ENCODE results near the gene ARFRP1.

The ARFRP1 gene

DNA sequence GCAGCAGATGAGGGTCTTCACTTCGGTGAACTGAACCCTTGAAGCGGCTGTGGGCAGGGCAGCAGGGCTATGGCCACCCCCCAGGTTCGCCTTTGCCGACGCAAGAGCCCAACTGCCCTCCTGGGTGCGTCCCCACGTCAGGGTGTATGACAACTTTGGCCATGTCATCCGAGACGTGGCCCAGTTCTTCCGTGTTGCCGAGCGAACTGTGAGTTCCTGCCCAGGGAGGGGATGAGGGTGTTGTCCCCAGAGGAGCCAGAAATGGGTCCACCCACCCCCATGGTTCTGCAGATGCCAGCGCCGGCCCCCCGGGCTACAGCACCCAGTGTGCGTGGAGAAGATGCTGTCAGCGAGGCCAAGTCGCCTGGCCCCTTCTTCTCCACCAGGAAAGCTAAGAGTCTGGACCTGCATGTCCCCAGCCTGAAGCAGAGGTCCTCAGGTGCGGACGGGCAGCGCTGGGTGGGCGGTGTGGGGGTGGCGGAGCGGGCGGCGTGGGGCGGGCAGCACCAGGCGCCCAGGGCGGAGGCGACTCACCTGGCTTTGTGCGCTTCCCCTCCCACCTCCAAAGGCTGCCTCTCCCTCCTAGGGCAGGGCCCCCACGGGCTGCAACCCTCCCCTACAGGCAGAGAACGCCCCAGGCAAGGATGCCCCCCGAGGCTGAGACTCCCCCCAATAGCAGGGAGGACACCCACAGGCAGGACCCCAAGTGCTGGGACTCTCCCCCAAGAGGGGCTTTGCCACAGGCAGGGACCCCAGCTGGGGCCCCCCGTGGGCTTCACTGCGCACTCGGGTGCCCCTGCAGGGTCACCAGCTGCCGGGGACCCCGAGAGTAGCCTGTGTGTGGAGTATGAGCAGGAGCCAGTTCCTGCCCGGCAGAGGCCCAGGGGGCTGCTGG lies 17.5 kb downstream of the ARFRP1 start:
- Histone ChIP-seq H4K20me1 (ENCODE audit: low read depth, low read length) (no peaks in the 10 kb centered on the region), H3K27ac (ENCODE audit: low read depth, low read length) (no peak overlapping the region), H3K9me3 (ENCODE audit: insufficient read depth, low read length) (no peaks in the 10 kb centered on the region), H3K9me2 (replicated peaks; ENCODE audit: insufficient read depth, low read length) (no peaks in the 10 kb centered on the region), H3K27me3 (ENCODE audit: low read length) (no peaks in the 10 kb centered on the region), H3K4me2 (ENCODE audit: low read depth, low read length, poor library complexity, severe bottlenecking) (no peak overlapping the region), H2AFZ (ENCODE audit: low read depth, low read length, severe bottlenecking) (no peak overlapping the region), H3K9ac (ENCODE audit: low read length) (no peak overlapping the region), H3F3A (ENCODE audit: insufficient read depth) (no peaks in the 10 kb centered on the region), H3K36me3 (ENCODE audit: low read length) (no peaks in the 10 kb centered on the region), H3K79me2 (ENCODE audit: insufficient read depth, low read length) (no peaks in the 10 kb centered on the region), H3K4me3 (ENCODE audit: insufficient read depth, low read length, poor library complexity, severe bottlenecking) (no peak overlapping the region)
- TF ChIP-seq, protein P1, sequence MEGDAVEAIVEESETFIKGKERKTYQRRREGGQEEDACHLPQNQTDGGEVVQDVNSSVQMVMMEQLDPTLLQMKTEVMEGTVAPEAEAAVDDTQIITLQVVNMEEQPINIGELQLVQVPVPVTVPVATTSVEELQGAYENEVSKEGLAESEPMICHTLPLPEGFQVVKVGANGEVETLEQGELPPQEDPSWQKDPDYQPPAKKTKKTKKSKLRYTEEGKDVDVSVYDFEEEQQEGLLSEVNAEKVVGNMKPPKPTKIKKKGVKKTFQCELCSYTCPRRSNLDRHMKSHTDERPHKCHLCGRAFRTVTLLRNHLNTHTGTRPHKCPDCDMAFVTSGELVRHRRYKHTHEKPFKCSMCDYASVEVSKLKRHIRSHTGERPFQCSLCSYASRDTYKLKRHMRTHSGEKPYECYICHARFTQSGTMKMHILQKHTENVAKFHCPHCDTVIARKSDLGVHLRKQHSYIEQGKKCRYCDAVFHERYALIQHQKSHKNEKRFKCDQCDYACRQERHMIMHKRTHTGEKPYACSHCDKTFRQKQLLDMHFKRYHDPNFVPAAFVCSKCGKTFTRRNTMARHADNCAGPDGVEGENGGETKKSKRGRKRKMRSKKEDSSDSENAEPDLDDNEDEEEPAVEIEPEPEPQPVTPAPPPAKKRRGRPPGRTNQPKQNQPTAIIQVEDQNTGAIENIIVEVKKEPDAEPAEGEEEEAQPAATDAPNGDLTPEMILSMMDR (IDR thresholded peaks at IDR 0.05; ENCODE audit: insufficient read depth, low read length, poor library complexity, severe bottlenecking): no peak
- no peak for TF ChIP-seq EZH2phosphoT487 (conservative IDR thresholded peaks at IDR 0.05; ENCODE audit: low read length)

DNA sequence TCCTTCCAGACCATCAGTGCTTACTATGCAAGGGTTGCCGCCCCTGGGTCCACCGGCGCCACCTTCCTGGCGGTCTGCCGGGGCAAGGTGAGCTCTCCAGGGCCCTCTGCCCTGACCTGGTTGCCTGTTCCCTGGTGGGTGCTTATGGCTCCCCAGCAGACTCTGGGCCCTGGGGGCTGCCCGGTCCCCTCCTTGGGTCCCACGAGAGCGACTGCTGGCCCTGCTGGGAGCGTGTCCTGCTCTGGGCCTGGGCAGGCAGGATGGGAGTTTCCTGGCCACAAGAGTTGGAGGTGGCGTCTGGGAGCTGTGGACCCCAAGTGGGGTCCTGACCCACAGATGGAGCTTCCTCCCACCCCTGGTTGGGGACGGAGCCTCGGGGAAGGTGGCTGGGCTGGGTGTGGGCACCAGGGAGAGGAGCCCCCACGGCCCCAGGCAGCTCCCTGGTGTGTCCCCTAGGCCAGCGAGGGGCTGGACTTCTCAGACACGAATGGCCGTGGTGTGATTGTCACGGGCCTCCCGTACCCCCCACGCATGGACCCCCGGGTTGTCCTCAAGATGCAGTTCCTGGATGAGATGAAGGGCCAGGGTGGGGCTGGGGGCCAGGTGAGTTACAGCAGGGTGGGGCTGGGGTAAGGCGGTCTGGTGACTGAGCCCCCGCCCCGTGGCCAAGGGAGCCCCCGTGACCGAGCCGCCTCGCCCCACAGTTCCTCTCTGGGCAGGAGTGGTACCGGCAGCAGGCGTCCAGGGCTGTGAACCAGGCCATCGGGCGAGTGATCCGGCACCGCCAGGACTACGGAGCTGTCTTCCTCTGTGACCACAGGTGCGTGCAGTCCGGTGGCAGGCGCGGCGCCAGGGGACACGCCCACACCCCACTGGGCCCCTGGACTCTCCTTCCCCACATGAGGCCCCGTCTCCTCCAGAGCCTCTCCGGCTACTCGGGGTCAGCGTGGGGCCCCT lies 18.5 kb downstream of the ARFRP1 start:
- H2AFZ ChIP-seq (ENCODE audit: low read depth, low read length, severe bottlenecking): no peak overlapping the region
- TF ChIP-seq, protein P1 (IDR thresholded peaks at IDR 0.05; ENCODE audit: insufficient read depth, low read length, poor library complexity, severe bottlenecking): no peak
- TF ChIP-seq EZH2phosphoT487 (conservative IDR thresholded peaks at IDR 0.05; ENCODE audit: low read length): no peak

DNA sequence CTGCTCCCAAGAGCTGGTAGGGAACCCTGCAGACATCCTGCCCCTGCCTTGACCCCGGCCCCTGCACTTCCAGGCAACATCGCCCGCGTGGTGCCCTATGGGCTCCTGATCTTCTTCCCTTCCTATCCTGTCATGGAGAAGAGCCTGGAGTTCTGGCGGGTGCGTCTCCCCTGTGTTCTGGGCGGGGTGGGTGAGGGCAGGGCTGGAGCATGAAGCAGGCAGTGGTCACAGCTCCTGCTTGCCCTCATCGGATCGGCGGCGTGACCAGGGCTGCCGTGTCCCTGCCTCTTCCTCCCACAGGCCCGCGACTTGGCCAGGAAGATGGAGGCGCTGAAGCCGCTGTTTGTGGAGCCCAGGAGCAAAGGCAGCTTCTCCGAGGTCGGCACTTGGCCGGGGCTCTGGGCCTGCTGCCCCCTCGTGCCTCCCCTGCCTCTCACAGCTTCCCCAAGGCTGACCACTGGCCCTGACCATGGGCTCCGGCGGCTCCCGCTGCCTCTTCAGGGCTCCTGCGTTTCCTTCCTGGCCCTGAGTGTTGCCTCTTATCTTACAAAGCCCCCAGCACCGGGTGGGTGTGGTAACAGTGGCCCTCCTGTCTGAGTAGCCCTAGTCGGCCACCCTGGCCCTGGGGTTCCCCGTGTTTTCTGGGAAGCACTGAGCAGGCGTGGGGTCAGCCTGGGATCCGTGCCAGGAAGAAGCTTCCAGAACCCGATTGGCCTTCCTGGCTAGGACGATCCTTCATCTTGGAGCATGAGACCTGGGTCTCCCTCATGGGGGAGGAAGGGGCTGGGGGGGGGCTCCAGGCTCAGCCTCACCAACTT lies 19.3 kb downstream of the ARFRP1 start:
- Histone ChIP-seq H4K20me1 (ENCODE audit: low read depth, low read length) (no peaks in the 10 kb centered on the region), H3K9ac (ENCODE audit: low read length) (no peak overlapping the region), H3K79me2 (ENCODE audit: insufficient read depth, low read length) (no peaks in the 10 kb centered on the region), H3K36me3 (ENCODE audit: low read length) (no peaks in the 10 kb centered on the region), H3K27me3 (ENCODE audit: low read length) (no peaks in the 10 kb centered on the region), H3K27ac (ENCODE audit: low read depth, low read length) (no peak overlapping the region), H3K4me3 (ENCODE audit: insufficient read depth, low read length, poor library complexity, severe bottlenecking) (no peak overlapping the region), H3K9me3 (ENCODE audit: insufficient read depth, low read length) (no peaks in the 10 kb centered on the region), H3F3A (ENCODE audit: insufficient read depth) (no peaks in the 10 kb centered on the region), H2AFZ (ENCODE audit: low read depth, low read length, severe bottlenecking) (no peak overlapping the region), H3K4me2 (ENCODE audit: low read depth, low read length, poor library complexity, severe bottlenecking) (no peak overlapping the region), H3K9me2 (replicated peaks; ENCODE audit: insufficient read depth, low read length) (no peaks in the 10 kb centered on the region)
- TF ChIP-seq, protein P1 (IDR thresholded peaks at IDR 0.05; ENCODE audit: insufficient read depth, low read length, poor library complexity, severe bottlenecking): no peak
- TF ChIP-seq EZH2phosphoT487 (conservative IDR thresholded peaks at IDR 0.05; ENCODE audit: low read length): no peak

More for the DNA sequence above, 18.5 kb downstream of the ARFRP1 start:
- H3K27me3 ChIP-seq (ENCODE audit: low read length): no peaks in the 10 kb centered on the region
- H4K20me1 ChIP-seq (ENCODE audit: low read depth, low read length): no peaks in the 10 kb centered on the region
- no peak overlapping the region for H3K4me3 ChIP-seq (ENCODE audit: insufficient read depth, low read length, poor library complexity, severe bottlenecking)
- H3K9me2 ChIP-seq (replicated peaks; ENCODE audit: insufficient read depth, low read length): no peaks in the 10 kb centered on the region
- H3K36me3 ChIP-seq (ENCODE audit: low read length): no peaks in the 10 kb centered on the region
- no peaks in the 10 kb centered on the region for H3K9me3 ChIP-seq (ENCODE audit: insufficient read depth, low read length)
- H3K9ac ChIP-seq (ENCODE audit: low read length): no peak overlapping the region
- H3K79me2 ChIP-seq (ENCODE audit: insufficient read depth, low read length): no peaks in the 10 kb centered on the region
- no peak overlapping the region for H3K27ac ChIP-seq (ENCODE audit: low read depth, low read length)
- H3K4me2 ChIP-seq (ENCODE audit: low read depth, low read length, poor library complexity, severe bottlenecking): no peak overlapping the region
- no peaks in the 10 kb centered on the region for H3F3A ChIP-seq (ENCODE audit: insufficient read depth)
